HG03378 (cell line): ENCODE data around the gene TMX2.
"Not testable (repeated sequence)": the region's sequence is repeated elsewhere in the genome, so short reads cannot be mapped to it uniquely, and the experiment has no call there.

Source experiments
- ATAC-seq: cut with Tn5 transposase; IDR thresholded peaks from one replicate; pipeline ENCODE4 v1.9.1; 2021; ENCODE audit warnings: mild to moderate bottlenecking, moderate library complexity; ENCODE audit not compliant: unreplicated experiment

Gene TMX2

GRCh38 chr11:57713835-57714234 lies 1.4 kb downstream of the TMX2 start:
- no peak for ATAC-seq

GRCh38 chr11:57716726-57717125 lies 4.3 kb downstream of the TMX2 start:
- not testable (repeated sequence) for ATAC-seq

- no peak for ATAC-seq
These were observed 14.8 kb downstream of the TMX2 start for GRCh38 chr11:57727185-57727584.

GRCh38 chr11:57728829-57729228 lies 16.4 kb downstream of the TMX2 start:
- ATAC-seq, result no peak

- no peak for ATAC-seq
These were observed 17.1 kb downstream of the TMX2 start for GRCh38 chr11:57729479-57729878.

GRCh38 chr11:57732661-57733060 lies 20.3 kb downstream of the TMX2 start:
- ATAC-seq, result no peak

- no peak for ATAC-seq
These were observed 23.4 kb downstream of the TMX2 start for GRCh38 chr11:57735619-57736298.

- peak; percentile 90 for ATAC-seq
These were observed 29.0 kb downstream of the TMX2 start, which contains the start of gene SELENOH for GRCh38 chr11:57741132-57742086. TSS of gene SELENOH (plus strand) at chr11:57741491. CDS start at chr11:57741596, 105 bp downstream.

GRCh38 chr11:57742087-57742452 lies 29.7 kb downstream of the TMX2 start:
- no peak for ATAC-seq

- no peak for ATAC-seq
These were observed 32.0 kb downstream of the TMX2 start for GRCh38 chr11:57744357-57744756.

- ATAC-seq, result no peak
These were observed 32.8 kb downstream of the TMX2 start for GRCh38 chr11:57745206-57745605.

GRCh38 chr11:57746920-57747319 lies 34.5 kb downstream of the TMX2 start:
- ATAC-seq, result no peak

GRCh38 chr11:57751176-57751575 lies 38.8 kb downstream of the TMX2 start:
- ATAC-seq, result no peak

- peak; percentile 44 for ATAC-seq
These were observed 39.4 kb downstream of the TMX2 start, which contains the start of gene BTBD18 for GRCh38 chr11:57751676-57752253. TSS of gene BTBD18 (minus strand) at chr11:57751819. CDS start at chr11:57751188, 631 bp downstream.

- no peak for ATAC-seq
These were observed 40.6 kb downstream of the TMX2 start for GRCh38 chr11:57752954-57753353.

- ATAC-seq, result no peak
These were observed 45.8 kb downstream of the TMX2 start for GRCh38 chr11:57758174-57758573.

GRCh38 chr11:57761301-57762234 lies 49.2 kb downstream of the TMX2 start, which contains the start of gene CTNND1:
TSS of gene CTNND1 (plus strand) at chr11:57761802. CDS start at chr11:57791479, 29,677 bp downstream.
- ATAC-seq, result peak; percentile 87

- ATAC-seq, result no peak
These were observed 50.0 kb downstream of the TMX2 start for GRCh38 chr11:57762235-57762861.

GRCh38 chr11:57763568-57763967 lies 51.2 kb downstream of the TMX2 start:
- ATAC-seq, result no peak

GRCh38 chr11:57764021-57764420 lies 51.6 kb downstream of the TMX2 start:
- ATAC-seq, result no peak
